Right lobe of liver (tissue), 4 donors: ENCODE results near the gene TMED4.

Experiments
- POLR2A ChIP-seq: fragments of 450-650 bp; IDR thresholded peaks from one replicate; pipeline ENCODE4 v1.6.1; 2017; ENCODE audit warnings: antibody characterized with exemption, mild to moderate bottlenecking
- TF ChIP-seq, protein P1 (sequence below), 4 donors: fragments of 200-600 bp in 3 of 4; fragments of 450-650 bp in 1 of 4; IDR thresholded peaks; one replicate each; pipeline versions ENCODE4 v1.5.1 to v1.8.0; 2016 to 2022; ENCODE audit warnings: antibody characterized with exemption in 4 of 4, mild to moderate bottlenecking in 2 of 4
- donor health status: DM: no; HTN: no; CAD: no.
- donor health status: DM: no; HTN: no; CAD: no.
- donor health status: DM: no; HTN: yes; CAD: no.

DNA sequence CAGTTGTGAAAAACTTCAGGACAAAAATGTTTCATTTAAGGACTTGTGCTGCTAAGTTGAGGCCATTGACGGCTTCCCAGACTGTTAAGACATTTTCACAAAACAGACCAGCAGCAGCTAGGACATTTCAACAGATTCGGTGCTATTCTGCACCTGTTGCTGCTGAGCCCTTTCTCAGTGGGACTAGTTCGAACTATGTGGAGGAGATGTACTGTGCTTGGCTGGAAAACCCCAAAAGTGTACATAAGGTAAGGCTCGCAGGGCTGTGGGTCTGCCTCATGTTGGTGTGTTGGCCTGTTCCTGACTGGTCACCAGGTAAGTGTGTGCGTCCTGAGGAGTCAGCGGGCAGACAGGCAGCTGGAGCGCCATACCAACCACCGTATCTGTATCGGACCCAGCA, 42.3 kb upstream of the TMED4 start:
- TF ChIP-seq, protein P1, sequence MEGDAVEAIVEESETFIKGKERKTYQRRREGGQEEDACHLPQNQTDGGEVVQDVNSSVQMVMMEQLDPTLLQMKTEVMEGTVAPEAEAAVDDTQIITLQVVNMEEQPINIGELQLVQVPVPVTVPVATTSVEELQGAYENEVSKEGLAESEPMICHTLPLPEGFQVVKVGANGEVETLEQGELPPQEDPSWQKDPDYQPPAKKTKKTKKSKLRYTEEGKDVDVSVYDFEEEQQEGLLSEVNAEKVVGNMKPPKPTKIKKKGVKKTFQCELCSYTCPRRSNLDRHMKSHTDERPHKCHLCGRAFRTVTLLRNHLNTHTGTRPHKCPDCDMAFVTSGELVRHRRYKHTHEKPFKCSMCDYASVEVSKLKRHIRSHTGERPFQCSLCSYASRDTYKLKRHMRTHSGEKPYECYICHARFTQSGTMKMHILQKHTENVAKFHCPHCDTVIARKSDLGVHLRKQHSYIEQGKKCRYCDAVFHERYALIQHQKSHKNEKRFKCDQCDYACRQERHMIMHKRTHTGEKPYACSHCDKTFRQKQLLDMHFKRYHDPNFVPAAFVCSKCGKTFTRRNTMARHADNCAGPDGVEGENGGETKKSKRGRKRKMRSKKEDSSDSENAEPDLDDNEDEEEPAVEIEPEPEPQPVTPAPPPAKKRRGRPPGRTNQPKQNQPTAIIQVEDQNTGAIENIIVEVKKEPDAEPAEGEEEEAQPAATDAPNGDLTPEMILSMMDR (IDR thresholded peaks at IDR 0.05), result no peak
- no peak for TF ChIP-seq POLR2A
